ENCODE measurements around the gene NDUFAF8. TPM values are rescaled to one million over a fixed set of nuclear protein-coding genes. Genes with fewer than 3 reads are reported as not detected.

The NDUFAF8 gene
- total and polyA plus RNA-seq, 3 donors from 2014 or later, result 61.1 to 63.4 (median 62.5) TPM

GRCh38 chr17:81197409-81197795 is 41.7 kb upstream of the NDUFAF8 start:
- no peak for TF ChIP-seq CTCF (IDR thresholded peaks at IDR 0.05)
- no peak for TF ChIP-seq POLR2A (IDR thresholded peaks at IDR 0.05)
- H3K36me3 ChIP-seq (ENCODE audit: low read depth, missing control alignments), result no peaks in the 10 kb centered on the region
- H3K27ac ChIP-seq, result no peak overlapping the region
- DNase-seq, result no peak
- no peak overlapping the region for H3K4me3 ChIP-seq
- intact Hi-C loops (cut with DNase I; ENCODE audit: low total_unique reads), result no loop called here
- H3K4me1 ChIP-seq, result peaks cover 20% of the 10 kb centered on the region
- 80 to 96% methylated on average over 9 to 14 of the region's 14 CpGs for WGBS, 2 donors
- H3K9me3 ChIP-seq, result no peaks in the 10 kb centered on the region
- H3K27me3 ChIP-seq, result no peaks in the 10 kb centered on the region

GRCh38 chr17:81197831-81198490 is 41.2 kb upstream of the NDUFAF8 start:
- H3K27me3 ChIP-seq, result no peaks in the 10 kb centered on the region
- DNase-seq, result no peak
- TF ChIP-seq CTCF (IDR thresholded peaks at IDR 0.05) (no peak), POLR2A (IDR thresholded peaks at IDR 0.05) (no peak)
- no peak overlapping the region for H3K27ac ChIP-seq
- no peaks in the 10 kb centered on the region for H3K9me3 ChIP-seq
- WGBS, 2 donors, result 91 to 100% methylated on average over 1 to 15 of the region's 21 CpGs
- intact Hi-C loops (cut with DNase I; ENCODE audit: low total_unique reads), result no loop called here
- no peaks in the 10 kb centered on the region for H3K36me3 ChIP-seq (ENCODE audit: low read depth, missing control alignments)
- H3K4me1 ChIP-seq, result peaks cover 20% of the 10 kb centered on the region
- no peak overlapping the region for H3K4me3 ChIP-seq

- peak; percentile 65 for DNase-seq
- Histone ChIP-seq H3K4me3 (no peak overlapping the region), H3K36me3 (ENCODE audit: low read depth, missing control alignments) (no peaks in the 10 kb centered on the region), H3K9me3 (no peaks in the 10 kb centered on the region), H3K4me1 (peaks cover 20% of the 10 kb centered on the region), H3K27ac (no peak overlapping the region), H3K27me3 (no peaks in the 10 kb centered on the region)
- TF ChIP-seq CTCF (IDR thresholded peaks at IDR 0.05) (no peak), POLR2A (IDR thresholded peaks at IDR 0.05) (no peak)
- WGBS, 2 donors, result 69% methylated on average over 20 of the region's 22 CpGs; no CpG with 5 or more reads in 1 of the 2 donors
- intact Hi-C loops (cut with DNase I; ENCODE audit: low total_unique reads), result no loop called here
Measured at GRCh38 chr17:81198826-81199481, 40.2 kb upstream of the NDUFAF8 start.

GRCh38 chr17:81199482-81199830 is 39.7 kb upstream of the NDUFAF8 start:
- intact Hi-C loops (cut with DNase I; ENCODE audit: low total_unique reads), result no loop called here
- peaks cover 20% of the 10 kb centered on the region for H3K4me1 ChIP-seq
- TF ChIP-seq CTCF (IDR thresholded peaks at IDR 0.05) (no peak), POLR2A (IDR thresholded peaks at IDR 0.05) (no peak)
- WGBS, 2 donors, result 67 to 75% methylated on average over 7 to 18 of the region's 18 CpGs
- H3K27me3 ChIP-seq, result no peaks in the 10 kb centered on the region
- H3K9me3 ChIP-seq, result no peaks in the 10 kb centered on the region
- no peak for DNase-seq
- H3K27ac ChIP-seq, result no peak overlapping the region
- no peak overlapping the region for H3K4me3 ChIP-seq
- no peaks in the 10 kb centered on the region for H3K36me3 ChIP-seq (ENCODE audit: low read depth, missing control alignments)

GRCh38 chr17:81200201-81200600 is 38.9 kb upstream of the NDUFAF8 start:
- Histone ChIP-seq H3K36me3 (ENCODE audit: low read depth, missing control alignments) (no peaks in the 10 kb centered on the region), H3K9me3 (no peaks in the 10 kb centered on the region), H3K4me1 (peaks cover 20% of the 10 kb centered on the region), H3K4me3 (no peak overlapping the region), H3K27ac (no peak overlapping the region), H3K27me3 (no peaks in the 10 kb centered on the region)
- intact Hi-C loops (cut with DNase I; ENCODE audit: low total_unique reads), result no loop called here
- TF ChIP-seq POLR2A (IDR thresholded peaks at IDR 0.05), result no peak
- no peak for TF ChIP-seq CTCF (IDR thresholded peaks at IDR 0.05)
- WGBS, 2 donors, result 80 to 87% methylated on average over 2 to 17 of the region's 18 CpGs
- no peak for DNase-seq
